ENCODE measurements around the gene PRDM16.

DNA sequence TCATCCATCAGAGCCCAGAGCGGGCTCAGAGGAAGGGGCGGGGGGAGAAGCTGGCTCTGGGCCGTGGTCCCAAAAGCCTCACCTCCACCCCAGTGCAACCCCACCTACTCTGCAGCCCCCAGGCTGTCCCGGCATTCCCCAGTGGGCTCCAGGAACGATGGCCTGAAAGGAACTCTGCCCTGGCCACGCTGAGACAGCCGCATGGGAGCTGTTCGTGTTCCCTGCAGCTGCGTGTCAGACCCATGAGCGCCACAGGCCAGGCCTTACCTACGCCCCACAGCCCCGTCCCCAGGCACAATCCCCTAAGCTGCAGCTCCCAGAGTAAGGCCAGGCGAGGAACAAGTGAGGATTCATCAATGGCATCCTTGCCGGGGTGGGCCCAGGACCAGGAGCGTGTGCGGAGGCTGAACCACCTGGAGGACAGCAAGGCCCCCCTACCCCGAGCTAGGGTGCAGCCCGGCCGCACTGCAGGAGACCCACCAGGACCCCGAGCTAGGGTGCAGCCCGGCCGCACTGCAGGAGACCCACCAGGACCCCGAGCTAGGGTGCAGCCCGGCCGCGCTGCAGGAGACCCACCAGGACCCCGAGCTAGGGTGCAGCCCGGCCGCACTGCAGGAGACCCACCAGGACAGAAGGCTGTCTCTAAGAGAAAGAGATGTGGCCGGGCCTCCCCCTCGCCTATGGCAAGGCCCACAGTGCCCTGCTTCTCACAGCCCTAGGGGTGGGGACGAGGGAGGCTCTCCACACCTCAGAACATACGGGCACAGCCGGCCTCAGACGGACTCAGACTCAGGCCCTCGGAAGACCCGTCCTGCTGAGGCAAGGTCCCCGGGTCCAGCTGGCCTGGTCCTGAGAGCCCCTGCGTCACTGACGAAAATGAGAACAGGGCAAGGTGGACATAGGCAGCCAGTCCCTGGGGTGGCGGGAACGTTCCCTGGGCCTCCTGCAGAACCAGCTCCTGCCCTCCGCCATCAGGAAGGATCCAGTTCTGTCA lies 359.0 kb downstream of the PRDM16 start:
- no peak for TF ChIP-seq CTCF (IDR thresholded peaks at IDR 0.05)
- TF ChIP-seq EP300 (IDR thresholded peaks at IDR 0.05): no peak
